WTC11 (cell line): ENCODE data around the gene OAS1. TPM values are rescaled to one million over a fixed set of nuclear protein-coding genes. Genes with fewer than 3 reads are reported as not detected.

Source experiments
- ATAC-seq: fragments of 200-7000 bp; cut with Tn5 transposase; 2 replicates; pipeline ENCODE4 v1.10.0; 2021; ENCODE audit warnings: mild to moderate bottlenecking, moderate library complexity
- CTCF ChIA-PET: fragments of 300-600 bp; sonication (Branson Sonifier 250); formaldehyde crosslinking; loops from one replicate; lab custom pipeline; 2021; ENCODE audit warnings: antibody characterized with exemption; lab: Charles Lee
- POLR2A ChIA-PET: fragments of 350-600 bp; sonication (Branson Sonifier 250); formaldehyde crosslinking; loops from one replicate; lab custom pipeline; 2021; ENCODE audit warnings: antibody characterized with exemption; lab: Charles Lee
- DNase-seq: peaks from one replicate; pipeline ENCODE4 v3.0.0; 2021; ENCODE audit warnings: low spot score
- H3K27ac Mint-ChIP-seq: 2 replicates; pipeline ENCODE4 v1.8.0; 2021; ENCODE audit warnings: mixed read lengths
- H3K27me3 Mint-ChIP-seq: 2 replicates; pipeline ENCODE4 v1.8.0; 2021; ENCODE audit warnings: low read depth, mild to moderate bottlenecking, moderate library complexity, mixed read lengths
- H3K36me3 Mint-ChIP-seq: 2 replicates; pipeline ENCODE4 v1.8.0; 2021; ENCODE audit warnings: mixed read lengths
- H3K4me1 Mint-ChIP-seq: 2 replicates; pipeline ENCODE4 v1.8.0; 2022; ENCODE audit warnings: mixed read lengths
- H3K4me3 Mint-ChIP-seq: 2 replicates; pipeline ENCODE4 v1.8.0; 2021; ENCODE audit warnings: mild to moderate bottlenecking, moderate library complexity, mixed read lengths
- H3K9me3 Mint-ChIP-seq: 2 replicates; pipeline ENCODE4 v1.8.0; 2021; ENCODE audit warnings: mixed read lengths
- CREM ChIP-seq: sonication (generic); formaldehyde crosslinking; IDR thresholded peaks from 2 replicates; pipeline ENCODE4 v1.8.1; 2022; ENCODE audit warnings: mild to moderate bottlenecking, missing genetic modification reagents, moderate library complexity
- E2F1 ChIP-seq: sonication (generic); formaldehyde crosslinking; IDR thresholded peaks from 2 replicates; pipeline ENCODE4 v1.8.0; 2022; ENCODE audit warnings: mild to moderate bottlenecking, missing genetic modification reagents
- FOXP1 ChIP-seq: sonication (generic); formaldehyde crosslinking; IDR thresholded peaks from 2 replicates; pipeline ENCODE4 v1.8.0; 2022; ENCODE audit warnings: missing genetic modification reagents, mild to moderate bottlenecking, moderate library complexity, borderline replicate concordance
- FOXP4 ChIP-seq: sonication (generic); formaldehyde crosslinking; IDR thresholded peaks from 2 replicates; pipeline ENCODE4 v1.8.0; 2022; ENCODE audit warnings: mild to moderate bottlenecking, missing genetic modification reagents
- IRF1 ChIP-seq: sonication (generic); formaldehyde crosslinking; IDR thresholded peaks from 2 replicates; pipeline ENCODE4 v1.8.0; 2023; ENCODE audit warnings: missing genetic modification reagents
- IRF2 ChIP-seq: sonication (generic); formaldehyde crosslinking; IDR thresholded peaks from 2 replicates; pipeline ENCODE4 v1.8.0; 2022; ENCODE audit warnings: low read depth, missing genetic modification reagents, borderline replicate concordance
- JAZF1 ChIP-seq: fragments of 250-450 bp; sonication (Bioruptor Pico); IDR thresholded peaks from 2 replicates; pipeline ENCODE4 v1.9.0; 2021; ENCODE audit warnings: moderate library complexity, mild to moderate bottlenecking, inconsistent platforms
- MXD4 ChIP-seq: fragments of 250-450 bp; sonication (Bioruptor Pico); IDR thresholded peaks from 2 replicates; pipeline ENCODE4 v1.8.0; 2021; ENCODE audit warnings: mild to moderate bottlenecking, moderate library complexity, borderline replicate concordance
- NFATC4 ChIP-seq: fragments of 250-450 bp; sonication (Bioruptor Pico); IDR thresholded peaks from 2 replicates; pipeline ENCODE4 v1.9.0; 2021; ENCODE audit warnings: mild to moderate bottlenecking
- NFE2L1 ChIP-seq: sonication (generic); formaldehyde crosslinking; IDR thresholded peaks from 2 replicates; pipeline ENCODE4 v1.8.1; 2023; ENCODE audit warnings: missing genetic modification reagents
- NFYB ChIP-seq: sonication (generic); formaldehyde crosslinking; conservative IDR thresholded peaks from 2 replicates; pipeline ENCODE4 v1.8.0; 2022; ENCODE audit warnings: low read depth, missing genetic modification reagents
- NR3C1 ChIP-seq: sonication (generic); formaldehyde crosslinking; conservative IDR thresholded peaks from 2 replicates; pipeline ENCODE4 v1.8.1; 2023; ENCODE audit warnings: low read depth, mild to moderate bottlenecking, missing genetic modification reagents
- PREB ChIP-seq: sonication (generic); formaldehyde crosslinking; IDR thresholded peaks from 2 replicates; pipeline ENCODE4 v1.8.1; 2022; ENCODE audit warnings: mild to moderate bottlenecking, missing genetic modification reagents, moderate library complexity, borderline replicate concordance
- RELA ChIP-seq: sonication (generic); formaldehyde crosslinking; IDR thresholded peaks from 2 replicates; pipeline ENCODE4 v1.8.1; 2022; ENCODE audit warnings: missing genetic modification reagents, mild to moderate bottlenecking, borderline replicate concordance
- SMAD4 ChIP-seq: sonication (generic); formaldehyde crosslinking; IDR thresholded peaks from 2 replicates; pipeline ENCODE4 v1.8.0; 2022; ENCODE audit warnings: mild to moderate bottlenecking, missing genetic modification reagents
- TCF7 ChIP-seq: sonication (generic); formaldehyde crosslinking; IDR thresholded peaks from 2 replicates; pipeline ENCODE4 v1.8.0; 2022; ENCODE audit warnings: mild to moderate bottlenecking, low read depth, missing genetic modification reagents, moderate library complexity
- ZBTB21 ChIP-seq: sonication (generic); formaldehyde crosslinking; IDR thresholded peaks from 2 replicates; pipeline ENCODE4 v1.8.1; 2023; ENCODE audit warnings: mild to moderate bottlenecking, missing genetic modification reagents, borderline replicate concordance
- ZNF263 ChIP-seq: sonication (generic); formaldehyde crosslinking; IDR thresholded peaks from 2 replicates; pipeline ENCODE4 v1.8.1; 2022; ENCODE audit warnings: low read depth, mild to moderate bottlenecking, moderate library complexity, missing genetic modification reagents
- ZNF317 ChIP-seq: sonication (generic); formaldehyde crosslinking; IDR thresholded peaks from 2 replicates; pipeline ENCODE4 v1.8.1; 2023; ENCODE audit warnings: low read depth, mild to moderate bottlenecking, moderate library complexity, missing genetic modification reagents, borderline replicate concordance
- ZSCAN18 ChIP-seq: fragments of 250-450 bp; sonication (Bioruptor Pico); IDR thresholded peaks from 2 replicates; pipeline ENCODE4 v2.1.2; 2022; ENCODE audit warnings: mild to moderate bottlenecking, moderate library complexity
- total RNA-seq: library from RNA; stranded (reverse); gene quantifications from 3 replicates; pipeline ENCODE4 v1.2.3, GENCODE V29; 2021
- TF ChIP-seq, protein P1 (sequence below): sonication (generic); formaldehyde crosslinking; IDR thresholded peaks from 2 replicates; pipeline ENCODE4 v1.8.0; 2022; ENCODE audit warnings: mild to moderate bottlenecking, missing genetic modification reagents
- TF ChIP-seq, protein P2 (sequence below): fragments of 200-600 bp; IDR thresholded peaks from 2 replicates; pipeline ENCODE4 v1.8.0; 2022; ENCODE audit warnings: antibody characterized with exemption
- TF ChIP-seq, protein P3 (sequence below): fragments of 250-450 bp; sonication (Bioruptor Pico); IDR thresholded peaks from 2 replicates; pipeline ENCODE4 v1.8.0; 2021; ENCODE audit warnings: mild to moderate bottlenecking

Gene OAS1
- total RNA-seq, 1 experiment from 2014 or later: 0.24 TPM

- no peak for TF ChIP-seq IRF1 (CRISPR knock-in tag)
- TF ChIP-seq ZBTB21: no peak
- TF ChIP-seq PREB (CRISPR knock-in tag): no peak
- no peak for TF ChIP-seq IRF2 (CRISPR knock-in tag)
- no peak for TF ChIP-seq NFYB (CRISPR knock-in tag)
- TF ChIP-seq, protein P1, sequence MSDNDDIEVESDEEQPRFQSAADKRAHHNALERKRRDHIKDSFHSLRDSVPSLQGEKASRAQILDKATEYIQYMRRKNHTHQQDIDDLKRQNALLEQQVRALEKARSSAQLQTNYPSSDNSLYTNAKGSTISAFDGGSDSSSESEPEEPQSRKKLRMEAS (CRISPR knock-in tag): no peak
- TF ChIP-seq NFATC4 (CRISPR knock-in tag): no peak
Observed at GRCh38 chr12:112938751-112939150, 32.0 kb downstream of the OAS1 start (continued).

- H3K27me3 Mint-ChIP-seq: peaks cover 26% of the 10 kb centered on the region
- peaks cover 11% of the 10 kb centered on the region for H3K4me1 Mint-ChIP-seq
- no peak for DNase-seq
- TF ChIP-seq ZNF263 (no peak), JAZF1 (CRISPR knock-in tag) (no peak), SMAD4 (no peak), ZNF317 (CRISPR knock-in tag) (no peak), E2F1 (CRISPR knock-in tag) (no peak), NFE2L1 (CRISPR knock-in tag) (no peak), MXD4 (CRISPR knock-in tag) (no peak), FOXP1 (no peak), RELA (CRISPR knock-in tag) (no peak), CREM (no peak), PREB (CRISPR knock-in tag) (no peak), NR3C1 (CRISPR knock-in tag) (no peak), TCF7 (CRISPR knock-in tag) (no peak), ZSCAN18 (CRISPR knock-in tag) (no peak), FOXP4 (CRISPR knock-in tag) (no peak)
- TF ChIP-seq, protein P2, sequence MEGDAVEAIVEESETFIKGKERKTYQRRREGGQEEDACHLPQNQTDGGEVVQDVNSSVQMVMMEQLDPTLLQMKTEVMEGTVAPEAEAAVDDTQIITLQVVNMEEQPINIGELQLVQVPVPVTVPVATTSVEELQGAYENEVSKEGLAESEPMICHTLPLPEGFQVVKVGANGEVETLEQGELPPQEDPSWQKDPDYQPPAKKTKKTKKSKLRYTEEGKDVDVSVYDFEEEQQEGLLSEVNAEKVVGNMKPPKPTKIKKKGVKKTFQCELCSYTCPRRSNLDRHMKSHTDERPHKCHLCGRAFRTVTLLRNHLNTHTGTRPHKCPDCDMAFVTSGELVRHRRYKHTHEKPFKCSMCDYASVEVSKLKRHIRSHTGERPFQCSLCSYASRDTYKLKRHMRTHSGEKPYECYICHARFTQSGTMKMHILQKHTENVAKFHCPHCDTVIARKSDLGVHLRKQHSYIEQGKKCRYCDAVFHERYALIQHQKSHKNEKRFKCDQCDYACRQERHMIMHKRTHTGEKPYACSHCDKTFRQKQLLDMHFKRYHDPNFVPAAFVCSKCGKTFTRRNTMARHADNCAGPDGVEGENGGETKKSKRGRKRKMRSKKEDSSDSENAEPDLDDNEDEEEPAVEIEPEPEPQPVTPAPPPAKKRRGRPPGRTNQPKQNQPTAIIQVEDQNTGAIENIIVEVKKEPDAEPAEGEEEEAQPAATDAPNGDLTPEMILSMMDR: no peak
- TF ChIP-seq, protein P3, sequence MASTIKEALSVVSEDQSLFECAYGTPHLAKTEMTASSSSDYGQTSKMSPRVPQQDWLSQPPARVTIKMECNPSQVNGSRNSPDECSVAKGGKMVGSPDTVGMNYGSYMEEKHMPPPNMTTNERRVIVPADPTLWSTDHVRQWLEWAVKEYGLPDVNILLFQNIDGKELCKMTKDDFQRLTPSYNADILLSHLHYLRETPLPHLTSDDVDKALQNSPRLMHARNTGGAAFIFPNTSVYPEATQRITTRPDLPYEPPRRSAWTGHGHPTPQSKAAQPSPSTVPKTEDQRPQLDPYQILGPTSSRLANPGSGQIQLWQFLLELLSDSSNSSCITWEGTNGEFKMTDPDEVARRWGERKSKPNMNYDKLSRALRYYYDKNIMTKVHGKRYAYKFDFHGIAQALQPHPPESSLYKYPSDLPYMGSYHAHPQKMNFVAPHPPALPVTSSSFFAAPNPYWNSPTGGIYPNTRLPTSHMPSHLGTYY (CRISPR knock-in tag): no peak
- no peaks in the 10 kb centered on the region for H3K36me3 Mint-ChIP-seq
- peaks cover 2% of the 10 kb centered on the region; the same call in 1 of the 2 replicates for H3K9me3 Mint-ChIP-seq
- ChIA-PET POLR2A (no interaction called here), CTCF (interaction anchor here (0.6 to 0.9 kb wide), 2 partner anchors 40 to 968 kb away, joined by 3 to 5 read pairs; no protein-coding TSS in a partner anchor)
- no peak overlapping the region for H3K27ac Mint-ChIP-seq
- ATAC-seq: no peak
- no peak overlapping the region for H3K4me3 Mint-ChIP-seq
Observed at GRCh38 chr12:112939761-112940381, 33.1 kb downstream of the OAS1 start.
